ENCODE data around the gene TGFBR2.

TGFBR2 gene

DNA sequence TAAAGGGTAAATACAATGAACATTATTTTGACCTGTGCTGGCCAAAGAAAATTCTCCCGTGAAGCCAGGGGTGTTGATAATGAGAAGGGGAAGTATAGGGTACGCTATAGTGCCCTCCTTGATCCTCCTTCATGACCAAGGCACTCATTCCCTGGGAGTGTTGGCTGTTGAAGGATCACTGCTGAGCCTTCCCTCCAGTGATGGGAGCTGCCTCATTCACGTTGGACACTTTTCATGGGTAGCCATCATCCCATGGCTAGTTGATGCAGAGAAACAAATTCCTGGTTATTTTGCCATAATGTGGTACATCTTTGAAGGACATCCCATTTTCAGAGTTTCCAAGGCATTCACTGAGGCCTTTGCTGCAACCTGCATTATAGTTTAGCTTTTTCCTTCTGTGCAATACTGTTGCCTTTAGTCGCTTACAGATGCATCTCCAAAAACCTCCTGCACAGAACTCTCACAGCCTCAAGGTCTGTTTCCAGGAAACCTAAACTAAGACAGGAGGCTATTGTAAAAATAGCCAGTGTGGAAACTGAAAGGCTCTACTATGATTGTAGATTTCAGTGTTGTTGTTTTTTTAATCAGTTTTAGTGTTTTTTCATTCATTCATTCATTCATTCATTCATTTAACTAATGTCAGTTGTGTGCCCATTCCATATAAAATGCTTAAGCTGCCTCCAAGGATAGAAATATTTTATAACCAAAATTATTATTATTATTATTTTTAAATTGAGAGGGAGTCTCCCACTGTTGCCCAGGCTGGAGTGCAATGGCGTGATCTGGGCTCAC is 40.8 kb downstream of the TGFBR2 start (continued):
- TF ChIP-seq IKZF3 (tag by site-specific recombination; IDR thresholded peaks at IDR 0.05) (no peak), ZNF341 (tag by site-specific recombination; IDR thresholded peaks at IDR 0.05; ENCODE audit: low read depth) (no peak), OSR2 (tag by site-specific recombination; IDR thresholded peaks at IDR 0.05) (no peak), ZNF707 (tag by site-specific recombination; IDR thresholded peaks at IDR 0.05) (no peak)

- POLR2A ChIA-PET: no interaction called here
- no peaks in the 10 kb centered on the region for H3K4me1 ChIP-seq (ENCODE audit: control insufficient read depth, insufficient read depth, low read length)
- H3K27ac ChIP-seq (ENCODE audit: extremely low read depth, low read depth, low read length): no peak overlapping the region
- TF ChIP-seq, protein P1, sequence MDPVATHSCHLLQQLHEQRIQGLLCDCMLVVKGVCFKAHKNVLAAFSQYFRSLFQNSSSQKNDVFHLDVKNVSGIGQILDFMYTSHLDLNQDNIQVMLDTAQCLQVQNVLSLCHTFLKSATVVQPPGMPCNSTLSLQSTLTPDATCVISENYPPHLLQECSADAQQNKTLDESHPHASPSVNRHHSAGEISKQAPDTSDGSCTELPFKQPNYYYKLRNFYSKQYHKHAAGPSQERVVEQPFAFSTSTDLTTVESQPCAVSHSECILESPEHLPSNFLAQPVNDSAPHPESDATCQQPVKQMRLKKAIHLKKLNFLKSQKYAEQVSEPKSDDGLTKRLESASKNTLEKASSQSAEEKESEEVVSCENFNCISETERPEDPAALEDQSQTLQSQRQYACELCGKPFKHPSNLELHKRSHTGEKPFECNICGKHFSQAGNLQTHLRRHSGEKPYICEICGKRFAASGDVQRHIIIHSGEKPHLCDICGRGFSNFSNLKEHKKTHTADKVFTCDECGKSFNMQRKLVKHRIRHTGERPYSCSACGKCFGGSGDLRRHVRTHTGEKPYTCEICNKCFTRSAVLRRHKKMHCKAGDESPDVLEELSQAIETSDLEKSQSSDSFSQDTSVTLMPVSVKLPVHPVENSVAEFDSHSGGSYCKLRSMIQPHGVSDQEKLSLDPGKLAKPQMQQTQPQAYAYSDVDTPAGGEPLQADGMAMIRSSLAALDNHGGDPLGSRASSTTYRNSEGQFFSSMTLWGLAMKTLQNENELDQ (tag by site-specific recombination; IDR thresholded peaks at IDR 0.05; ENCODE audit: low read depth): no peak
- TF ChIP-seq ZNF768 (tag by site-specific recombination; IDR thresholded peaks at IDR 0.05) (no peak), GLIS2 (tag by site-specific recombination; IDR thresholded peaks at IDR 0.05) (no peak), ZNF324 (tag by site-specific recombination; IDR thresholded peaks at IDR 0.05) (no peak), ZNF24 (tag by site-specific recombination; IDR thresholded peaks at IDR 0.05) (no peak), ZNF664 (tag by site-specific recombination; IDR thresholded peaks at IDR 0.05) (no peak), ZNF837 (tag by site-specific recombination; IDR thresholded peaks at IDR 0.05) (no peak), ZNF341 (tag by site-specific recombination; IDR thresholded peaks at IDR 0.05; ENCODE audit: low read depth) (no peak), BCL6B (tag by site-specific recombination; IDR thresholded peaks at IDR 0.05) (no peak), ZNF175 (tag by site-specific recombination; IDR thresholded peaks at IDR 0.05) (no peak), ZNF223 (tag by site-specific recombination; IDR thresholded peaks at IDR 0.05) (no peak), HOXC10 (CRISPR knock-in tag; IDR thresholded peaks at IDR 0.05) (no peak), ZNF398 (tag by site-specific recombination; IDR thresholded peaks at IDR 0.05) (no peak)
- TF ChIP-seq, protein P2, sequence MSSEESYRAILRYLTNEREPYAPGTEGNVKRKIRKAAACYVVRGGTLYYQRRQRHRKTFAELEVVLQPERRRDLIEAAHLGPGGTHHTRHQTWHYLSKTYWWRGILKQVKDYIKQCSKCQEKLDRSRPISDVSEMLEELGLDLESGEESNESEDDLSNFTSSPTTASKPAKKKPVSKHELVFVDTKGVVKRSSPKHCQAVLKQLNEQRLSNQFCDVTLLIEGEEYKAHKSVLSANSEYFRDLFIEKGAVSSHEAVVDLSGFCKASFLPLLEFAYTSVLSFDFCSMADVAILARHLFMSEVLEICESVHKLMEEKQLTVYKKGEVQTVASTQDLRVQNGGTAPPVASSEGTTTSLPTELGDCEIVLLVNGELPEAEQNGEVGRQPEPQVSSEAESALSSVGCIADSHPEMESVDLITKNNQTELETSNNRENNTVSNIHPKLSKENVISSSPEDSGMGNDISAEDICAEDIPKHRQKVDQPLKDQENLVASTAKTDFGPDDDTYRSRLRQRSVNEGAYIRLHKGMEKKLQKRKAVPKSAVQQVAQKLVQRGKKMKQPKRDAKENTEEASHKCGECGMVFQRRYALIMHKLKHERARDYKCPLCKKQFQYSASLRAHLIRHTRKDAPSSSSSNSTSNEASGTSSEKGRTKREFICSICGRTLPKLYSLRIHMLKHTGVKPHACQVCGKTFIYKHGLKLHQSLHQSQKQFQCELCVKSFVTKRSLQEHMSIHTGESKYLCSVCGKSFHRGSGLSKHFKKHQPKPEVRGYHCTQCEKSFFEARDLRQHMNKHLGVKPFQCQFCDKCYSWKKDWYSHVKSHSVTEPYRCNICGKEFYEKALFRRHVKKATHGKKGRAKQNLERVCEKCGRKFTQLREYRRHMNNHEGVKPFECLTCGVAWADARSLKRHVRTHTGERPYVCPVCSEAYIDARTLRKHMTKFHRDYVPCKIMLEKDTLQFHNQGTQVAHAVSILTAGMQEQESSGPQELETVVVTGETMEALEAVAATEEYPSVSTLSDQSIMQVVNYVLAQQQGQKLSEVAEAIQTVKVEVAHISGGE (tag by site-specific recombination; conservative IDR thresholded peaks at IDR 0.05; ENCODE audit: low read depth): no peak
- H3K4me3 ChIP-seq (ENCODE audit: low read depth, low read length): no peak overlapping the region
- CTCF ChIA-PET: no interaction called here
- H3K36me3 ChIP-seq (ENCODE audit: control insufficient read depth in 2 of 2, insufficient read depth in 1 of 2, low read length in 2 of 2): peaks cover 0 to 65% of the 10 kb centered on the region in 2 experiments; a peak in 2 of 3 replicates
- H3K9me3 ChIP-seq (ENCODE audit: control insufficient read depth, insufficient read depth, low read depth, low read length): no peaks in the 10 kb centered on the region
Measured at GRCh38 chr3:30648670-30649357, 42.4 kb downstream of the TGFBR2 start.

Measured in HEK293 (cell line).